IMR-90 (cell line): ENCODE results near the gene ZMIZ1. TPM values are rescaled to one million over a fixed set of nuclear protein-coding genes. Genes with fewer than 3 reads are reported as not detected.

Source experiments
- ATAC-seq: fragments of 200-7000 bp; cut with Tn5 transposase; 2 replicates; pipeline ENCODE4 v1.9.1; 2020; ENCODE audit warnings: low read depth, mild to moderate bottlenecking, moderate library complexity
- BruUV-seq: library from RNA; stranded (reverse); fragments of 400-500 nt; replicated peaks from 2 replicates; lab custom pipeline; 2021; lab: Mats Ljungman, UMichigan
- CTCF ChIA-PET: fragments of 300-600 bp; formaldehyde crosslinking; extraction: SDS; loops from one replicate; lab custom pipeline; 2021; ENCODE audit warnings: antibody characterized with exemption; lab: Yijun Ruan, JAX
- POLR2A ChIA-PET: fragments of 300-600 bp; sonication (Branson Sonifier 250); formaldehyde crosslinking; loops from one replicate; lab custom pipeline; 2022; ENCODE audit warnings: antibody characterized with exemption; ENCODE audit not compliant: unreplicated experiment; lab: Charles Lee
- DNase-seq: peaks from one replicate; pipeline ENCODE4 v3.0.0; 2013
- H2AFZ ChIP-seq: replicated peaks from 2 replicates; pipeline ENCODE3; 2013; ENCODE audit warnings: low read length, mild to moderate bottlenecking; ENCODE audit not compliant: poor library complexity
- H2AK5ac ChIP-seq: 2 replicates; pipeline ENCODE4 v1.6.1; 2013; ENCODE audit warnings: low read depth, low read length, inconsistent platforms
- H2AK9ac ChIP-seq: replicated peaks from 2 replicates; pipeline ENCODE3; 2013; ENCODE audit warnings: mild to moderate bottlenecking, low read depth, low read length, moderate library complexity; ENCODE audit not compliant: poor library complexity
- H2BK120ac ChIP-seq: 2 replicates; pipeline ENCODE4 v1.6.1; 2013; ENCODE audit warnings: low read depth, low read length, inconsistent platforms
- H2BK15ac ChIP-seq: 3 replicates; pipeline ENCODE4 v1.6.1; 2013; ENCODE audit warnings: low read depth, low read length, inconsistent platforms
- H2BK20ac ChIP-seq: 2 replicates; pipeline ENCODE4 v1.6.1; 2013; ENCODE audit warnings: low read depth, mild to moderate bottlenecking, inconsistent platforms, low read length, moderate library complexity
- H2BK5ac ChIP-seq: 2 replicates; pipeline ENCODE4 v1.6.1; 2013; ENCODE audit warnings: mild to moderate bottlenecking, low read depth, low read length, inconsistent platforms; ENCODE audit not compliant: poor library complexity, severe bottlenecking
- H3K14ac ChIP-seq: replicated peaks from 2 replicates; pipeline ENCODE4 v1.6.1; 2013; ENCODE audit warnings: low read depth, low read length, inconsistent platforms
- H3K18ac ChIP-seq: 2 replicates; pipeline ENCODE4 v1.6.1; 2013; ENCODE audit warnings: low read depth, low read length, control low read depth
- H3K23ac ChIP-seq: 2 replicates; pipeline ENCODE4 v1.6.1; 2013; ENCODE audit warnings: low read depth, low read length, inconsistent platforms
- H3K27ac ChIP-seq: 2 replicates; pipeline ENCODE4 v1.5.1; 2013; ENCODE audit warnings: mild to moderate bottlenecking, control low read depth, low read length; ENCODE audit not compliant: insufficient read depth
- H3K27me3 ChIP-seq: 2 replicates; pipeline ENCODE4 v1.6.1; 2013; ENCODE audit warnings: low read length; ENCODE audit not compliant: control insufficient read depth, insufficient read depth
- H3K36me3 ChIP-seq: 2 replicates; pipeline ENCODE4 v1.6.1; 2013; ENCODE audit warnings: low read length, mixed read lengths; ENCODE audit not compliant: control insufficient read depth, insufficient read depth
- H3K4ac ChIP-seq: 2 replicates; pipeline ENCODE4 v1.6.1; 2013; ENCODE audit warnings: low read depth, low read length, inconsistent platforms
- H3K4me1 ChIP-seq: 2 replicates; pipeline ENCODE4 v1.6.1; 2013; ENCODE audit warnings: low read length, mixed read lengths; ENCODE audit not compliant: control insufficient read depth, insufficient read depth
- H3K4me2 ChIP-seq: 2 replicates; pipeline ENCODE4 v1.6.1; 2013; ENCODE audit warnings: low read depth, mild to moderate bottlenecking, control low read depth, low read length, moderate library complexity
- H3K4me3 ChIP-seq: 2 replicates; pipeline ENCODE4 v1.5.1; 2013; ENCODE audit warnings: low read depth, mild to moderate bottlenecking, control low read depth, low read length, moderate library complexity; ENCODE audit not compliant: insufficient read depth
- H3K56ac ChIP-seq: 2 replicates; pipeline ENCODE4 v1.6.1; 2013; ENCODE audit warnings: low read length, inconsistent platforms; ENCODE audit not compliant: insufficient read depth; ENCODE audit errors: extremely low read depth
- H3K79me1 ChIP-seq, 2 experiments: 2 replicates each; pipeline ENCODE4 v1.6.1; 2013; ENCODE audit warnings: low read length in 2 of 2, inconsistent platforms in 1 of 2, low read depth in 1 of 2
- H3K9ac ChIP-seq: 2 replicates; pipeline ENCODE4 v1.6.1; 2013; ENCODE audit warnings: low read depth, low read length, control low read depth
- H3K9me1 ChIP-seq: 2 replicates; pipeline ENCODE4 v1.6.1; 2013; ENCODE audit warnings: low read length, inconsistent platforms; ENCODE audit not compliant: insufficient read depth
- H3K9me3 ChIP-seq: 2 replicates; pipeline ENCODE4 v1.6.1; 2013; ENCODE audit warnings: low read length; ENCODE audit not compliant: control insufficient read depth, insufficient read depth
- H4K20me1 ChIP-seq: 2 replicates; pipeline ENCODE4 v1.6.1; 2013; ENCODE audit warnings: low read length, inconsistent platforms; ENCODE audit not compliant: insufficient read depth
- H4K5ac ChIP-seq: 2 replicates; pipeline ENCODE4 v1.6.1; 2013; ENCODE audit warnings: mild to moderate bottlenecking, low read depth, low read length, control low read depth
- H4K8ac ChIP-seq, 2 experiments: 2 replicates each; pipeline ENCODE4 v1.6.1; 2013; ENCODE audit warnings: low read depth in 2 of 2, low read length in 2 of 2, control low read depth in 1 of 2, inconsistent platforms in 1 of 2
- H4K91ac ChIP-seq: 2 replicates; pipeline ENCODE4 v1.6.1; 2013; ENCODE audit warnings: low read depth, low read length, inconsistent platforms; ENCODE audit not compliant: insufficient read depth
- BHLHE40 ChIP-seq: fragments of 150-350 bp; IDR thresholded peaks from 2 replicates; pipeline ENCODE4 v1.6.1; 2016; ENCODE audit warnings: mild to moderate bottlenecking, low read depth, low read length
- SMC3 ChIP-seq: fragments of 150-350 bp; IDR thresholded peaks from 2 replicates; pipeline ENCODE4 v1.6.1; 2016; ENCODE audit warnings: low read depth, mild to moderate bottlenecking, antibody characterized with exemption, low read length, moderate library complexity
- WGBS, 2 experiments: methylation state at CpG; one replicate each; pipeline versions ENCODE4 v1.1.5 to v1.1.7; 2013; ENCODE audit warnings: missing lambda C conversion rate in 2 of 2; ENCODE audit not compliant: insufficient read length in 1 of 2; ENCODE audit errors: extremely low coverage in 2 of 2; 5-methylcytosine and 5-hydroxymethylcytosine counted together
- dilution Hi-C: fragments of 300-500 bp; cut with HindIII; formaldehyde crosslinking; loops from one replicate; pipeline ENCODE4 v1.14.3; 2018; ENCODE audit warnings: low sequenced_read_pairs; ENCODE audit not compliant: unreplicated experiment
- in situ Hi-C: fragments of 300-500 bp; cut with MboI; formaldehyde crosslinking; loops from 3 replicates; pipeline ENCODE4 v1.14.3; 2019; ENCODE audit warnings: low sequenced_read_pairs, inconsistent platforms, mixed read lengths
- intact Hi-C: fragments of 100-400 bp; cut with micrococcal nuclease; formaldehyde crosslinking; loops from 2 replicates; pipeline ENCODE4 v1.10.0; 2022
- polyA plus RNA-seq, 3 experiments: library from polyadenylated mRNA; depleted of rRNA; stranded (reverse); fragments of >200 nt; gene quantifications; 2 replicates each; pipeline ENCODE4 v1.2.3, GENCODE V29; 2012; ENCODE audit warnings: low replicate concordance in 1 of 3
- total RNA-seq: library from RNA; depleted of rRNA; stranded (reverse); fragments of >200 nt; gene quantifications from 2 replicates; pipeline ENCODE4 v1.2.3, GENCODE V29; 2012

ZMIZ1 gene
- total and polyA plus RNA-seq, 2 of the 4 experiments (the other 2 are of a cell fraction): 6.6 to 48.7 TPM

DNA sequence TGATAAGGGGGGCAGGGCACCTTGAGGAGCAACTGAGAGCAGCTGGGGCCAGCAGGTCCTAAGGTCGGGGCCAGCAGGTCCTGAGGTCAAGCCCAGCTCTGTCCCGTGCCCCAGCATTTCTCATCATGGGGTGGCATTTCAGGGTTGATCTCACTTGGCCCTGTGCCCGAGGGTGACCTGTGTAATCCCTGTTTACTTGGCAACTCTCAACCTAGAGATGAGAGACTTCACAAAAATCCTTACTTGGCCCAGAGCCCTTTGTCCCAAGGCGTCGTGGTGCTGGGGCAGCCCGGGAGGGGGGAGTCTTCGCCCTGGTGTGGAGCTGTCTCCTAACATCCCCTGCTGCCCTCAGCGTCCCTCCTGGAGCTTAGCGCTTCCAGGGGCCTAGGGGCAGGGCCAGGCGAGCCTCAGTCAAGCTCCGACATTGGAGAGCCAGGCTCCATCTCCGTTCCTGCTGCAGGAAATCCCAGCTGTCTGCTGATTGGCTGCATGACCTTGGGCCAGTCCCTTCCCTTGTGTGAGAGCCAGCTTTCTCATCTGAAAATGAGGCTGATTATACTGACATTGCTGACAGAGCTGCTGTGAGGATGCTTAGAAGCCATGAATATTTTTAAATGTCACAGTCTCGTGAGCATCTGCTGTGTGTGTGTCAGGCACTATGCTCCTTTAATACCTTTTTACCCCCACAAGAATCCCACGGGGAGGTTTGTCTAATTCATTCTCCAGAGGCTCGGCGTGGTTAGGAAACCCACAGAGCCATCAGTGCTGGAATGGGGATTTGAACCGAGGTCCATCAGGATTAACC is 94.3 kb downstream of the ZMIZ1 start:
- peaks cover 44% of the 10 kb centered on the region for H3K36me3 ChIP-seq
- ATAC-seq (peak; percentile 3), DNase-seq (peak; percentile 54)
- TF ChIP-seq SMC3 (no peak), BHLHE40 (peak; percentile 71; the same call in 1 of the 2 replicates)
- dilution Hi-C loops (no loop called here), in situ Hi-C loops (no loop called here), intact Hi-C loops (no loop called here)
- H3K4ac ChIP-seq: peak overlapping the region; percentile 49
- peaks cover 35% of the 10 kb centered on the region for H3K9me1 ChIP-seq
- no peak overlapping the region for H3K4me3 ChIP-seq
- H4K5ac ChIP-seq: peak overlapping the region; percentile 23; the same call in 1 of the 2 replicates
- H2BK5ac ChIP-seq: peak overlapping the region; percentile 44
- ChIA-PET POLR2A (no interaction called here), CTCF (interaction anchor here (0.8 kb wide), 1 partner anchor 32 kb away, joined by 3 read pairs; no protein-coding TSS in a partner anchor)
- BruUV-seq: no TSS peak
- H4K91ac ChIP-seq: peak overlapping the region; percentile 66
- H3K27me3 ChIP-seq: no peaks in the 10 kb centered on the region
- no peak overlapping the region for H3K4me2 ChIP-seq
- peak overlapping the region; percentile 71 for H2AK9ac ChIP-seq
- peak overlapping the region; percentile 21; the same call in 1 of the 2 replicates for H3K18ac ChIP-seq
- peak overlapping the region; percentile 24; the same call in 1 of the 2 replicates for H3K14ac ChIP-seq
- peak overlapping the region; percentile 18 for H2AFZ ChIP-seq
- 73% methylated on average over 10 of the region's 17 CpGs; no CpG with 5 or more reads in 1 of the 2 experiments for WGBS, 2 experiments
- H2AK5ac ChIP-seq: peak overlapping the region; percentile 69
- peak overlapping the region; percentile 64; the same call in 1 of the 2 replicates for H3K56ac ChIP-seq
- H2BK20ac ChIP-seq: no peak overlapping the region
- H3K4me1 ChIP-seq: peaks cover 61% of the 10 kb centered on the region
- H3K9ac ChIP-seq: no peak overlapping the region
- peaks cover 52% of the 10 kb centered on the region for H4K20me1 ChIP-seq
- peak overlapping the region; percentile 28; the same call in 2 of the 3 replicates for H2BK15ac ChIP-seq
- H3K79me1 ChIP-seq: peaks cover 68 to 99% of the 10 kb centered on the region in 2 experiments
- peak overlapping the region; percentile 6; the same call in 1 of the 2 replicates for H3K23ac ChIP-seq
- H3K27ac ChIP-seq: peak overlapping the region; percentile 55
- peak overlapping the region; percentile 53 to 74 for H4K8ac ChIP-seq
- no peaks in the 10 kb centered on the region for H3K9me3 ChIP-seq
- peak overlapping the region; percentile 62 for H2BK120ac ChIP-seq
